Hematopoietic multipotent progenitor cell treated with erythropoietin and hydrocortisone succinate and interleukin-3 and kit ligand, for 6 days (in vitro differentiated cells): ENCODE measurements around the gene LIM2.

ENCODE experiments used
- DNase-seq: peaks from one replicate; pipeline ENCODE4 v3.0.0-alpha.2; 2015

The LIM2 gene

DNA sequence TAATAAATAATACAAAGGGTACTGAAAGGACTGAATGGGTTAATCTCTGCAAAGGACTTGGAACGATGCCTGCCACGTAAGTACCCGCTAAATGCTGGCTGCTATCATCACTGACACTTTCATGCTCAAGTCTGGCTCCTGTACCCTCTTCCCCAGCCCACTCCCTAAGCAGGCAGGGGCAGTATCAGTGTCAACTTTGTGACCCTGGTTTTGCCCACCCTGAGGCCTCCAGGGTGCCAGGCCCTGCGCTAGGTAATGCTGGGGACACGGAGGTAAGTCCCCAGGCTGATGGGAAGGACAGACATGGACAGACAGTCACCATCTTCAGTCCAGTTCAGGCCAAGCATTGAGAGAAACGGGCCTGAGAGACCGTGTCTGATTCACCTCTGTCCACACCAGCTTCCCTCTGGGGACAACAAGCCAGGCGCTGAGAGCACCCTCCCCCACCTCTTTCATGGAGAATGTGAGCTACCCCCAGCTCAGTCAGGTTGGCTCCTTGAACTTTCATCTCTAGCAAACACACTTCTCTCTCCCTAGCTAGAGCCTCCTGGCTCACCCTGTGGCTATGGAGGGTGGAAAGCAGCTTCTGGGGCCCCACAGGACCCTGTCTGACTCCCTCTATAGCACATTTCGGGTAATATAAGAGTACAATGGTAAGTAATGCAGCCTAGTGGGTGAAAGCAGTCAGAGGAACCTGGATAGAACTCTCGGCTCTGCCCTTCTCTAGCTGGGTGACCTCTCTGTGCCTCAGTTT lies 22.4 kb downstream of the LIM2 start:
- DNase-seq, result peak; percentile 61

DNA sequence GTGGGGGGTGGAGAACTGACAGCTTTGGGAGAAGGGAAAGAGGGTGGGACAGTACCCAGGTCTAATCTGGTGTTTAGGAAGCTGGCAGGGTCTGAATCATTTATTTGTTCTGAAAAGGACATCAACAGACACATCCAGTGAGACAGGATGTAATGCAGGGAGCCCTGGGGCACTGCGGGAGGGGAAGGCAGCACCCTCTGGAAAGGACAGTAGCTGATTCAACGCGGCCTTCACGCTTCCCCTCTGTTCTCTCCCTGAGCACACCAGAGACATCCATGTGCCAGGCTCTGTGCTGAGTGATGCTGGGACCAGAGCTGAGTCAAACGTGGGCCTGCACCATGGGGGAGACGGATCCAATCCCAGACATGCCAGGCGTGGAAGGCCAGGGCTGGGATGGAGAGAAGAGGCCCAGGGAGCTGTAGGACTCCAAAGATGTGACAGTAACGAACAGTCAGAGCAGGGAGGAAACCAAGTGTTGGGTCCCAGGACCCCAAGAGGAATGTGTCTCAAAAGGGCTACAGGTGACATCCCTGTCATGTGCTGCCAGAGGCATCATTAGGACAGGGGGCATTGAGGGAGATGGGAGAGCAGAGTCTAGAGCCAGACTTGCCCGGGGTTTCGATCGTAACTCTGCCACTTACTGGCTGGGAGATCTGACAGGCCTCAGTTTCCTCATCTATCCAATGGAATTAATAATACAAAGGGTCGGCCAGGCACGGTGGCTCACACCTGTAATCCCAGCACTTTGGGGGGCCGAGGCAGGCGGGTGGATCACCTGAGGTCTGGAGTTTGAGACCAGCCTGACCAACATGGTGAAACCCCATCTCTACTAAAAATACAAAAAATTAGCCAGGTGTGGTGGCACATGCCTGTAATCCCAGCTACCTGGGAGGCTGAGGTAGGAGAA lies 23.3 kb downstream of the LIM2 start:
- no peak for DNase-seq

- no peak for DNase-seq
Measured at GRCh38 chr19:51361239-51361638, 26.5 kb downstream of the LIM2 start.

DNA sequence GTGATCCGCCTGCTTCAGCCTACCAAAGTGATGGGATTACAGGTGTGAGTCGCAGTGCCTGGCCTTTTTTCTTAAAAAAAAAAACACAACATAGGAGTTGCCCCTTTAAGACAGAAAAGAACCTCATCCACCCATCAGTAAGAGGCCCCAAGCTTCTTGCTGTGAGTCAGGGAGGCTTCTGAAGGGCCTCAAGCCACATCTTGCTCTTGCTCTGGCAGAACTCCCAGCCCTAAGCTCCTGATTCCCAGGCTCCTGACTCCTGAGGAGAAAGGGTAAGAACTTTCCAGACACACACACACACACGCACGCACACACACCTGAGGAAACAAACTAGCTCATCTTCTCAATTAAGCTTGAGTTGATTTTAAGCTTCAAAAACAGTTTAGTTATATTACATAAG lies 28.5 kb downstream of the LIM2 start:
- no peak for DNase-seq

- no peak for DNase-seq
Measured at GRCh38 chr19:51357952-51358351, 29.8 kb downstream of the LIM2 start.

DNA sequence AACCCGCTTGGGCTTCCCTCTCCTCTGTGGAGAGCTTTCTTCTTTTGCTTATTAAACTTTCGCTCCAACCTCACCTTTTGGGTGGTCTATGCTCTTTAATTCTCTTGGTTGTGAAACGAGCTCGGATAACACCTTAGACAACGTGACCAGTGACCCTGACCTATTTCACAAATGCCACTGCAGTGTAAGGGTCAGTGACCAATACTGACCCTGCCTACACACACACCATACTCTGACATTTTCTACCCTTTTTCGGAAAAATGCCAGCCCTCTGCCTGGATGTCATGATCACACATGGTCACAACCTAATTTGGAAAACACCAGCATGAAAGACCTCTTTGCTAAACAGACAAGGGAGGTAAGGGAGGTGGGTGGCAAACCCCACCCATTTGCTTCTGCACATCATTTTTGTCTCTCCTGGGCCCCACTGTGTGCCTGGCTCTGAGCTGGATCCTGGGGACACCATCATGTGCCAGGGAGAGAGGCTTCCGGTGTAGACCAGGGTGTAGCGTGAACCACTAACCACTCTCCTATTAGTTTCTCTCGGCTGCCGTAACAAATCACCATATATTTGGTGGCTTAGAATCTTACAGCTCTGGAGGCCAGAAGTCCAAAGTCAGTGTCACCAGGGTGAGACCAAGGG lies 31.5 kb downstream of the LIM2 start:
- no peak for DNase-seq

GRCh38 chr19:51354742-51355148 lies 33.0 kb downstream of the LIM2 start:
- peak; percentile 45 for DNase-seq

- DNase-seq, result no peak
Measured at GRCh38 chr19:51354103-51354741, 33.6 kb downstream of the LIM2 start.

GRCh38 chr19:51352783-51353360 lies 34.9 kb downstream of the LIM2 start:
- DNase-seq, result no peak

DNA sequence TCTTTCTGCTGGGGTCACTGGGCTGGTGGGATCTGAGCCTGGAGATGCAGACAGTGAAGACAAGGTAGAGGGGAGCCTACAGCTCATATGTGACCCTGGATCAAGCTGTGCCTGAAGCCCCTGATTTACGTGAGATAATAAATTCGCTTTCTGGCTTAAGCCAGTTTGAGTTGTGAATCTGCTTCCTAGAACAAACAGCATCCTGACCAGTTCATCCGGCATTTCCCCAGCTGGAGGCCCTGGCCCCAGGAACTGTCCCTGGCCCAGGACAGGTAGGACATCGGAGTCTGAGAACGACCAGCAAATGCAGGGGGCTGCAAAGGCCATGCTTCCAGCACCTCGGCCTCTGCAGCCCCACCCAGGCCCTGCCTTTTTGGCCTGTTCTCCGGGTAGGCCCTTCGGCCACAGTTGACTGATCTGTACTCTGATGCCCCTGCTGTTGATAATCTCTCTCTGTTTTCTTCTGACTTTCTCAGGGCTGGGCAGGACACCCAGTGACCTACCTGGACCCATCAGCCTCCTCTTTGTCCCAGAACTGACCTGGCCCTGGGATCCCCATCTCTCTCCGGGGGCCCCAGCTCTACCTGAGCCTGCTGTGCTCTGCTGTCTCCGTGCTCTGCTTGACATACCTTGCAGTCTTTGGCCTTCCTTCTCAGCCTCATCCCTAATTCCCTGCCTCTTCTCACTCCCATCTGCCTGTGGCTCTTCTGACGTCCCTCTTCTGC lies 36.3 kb downstream of the LIM2 start:
- DNase-seq, result no peak

GRCh38 chr19:51347209-51347928 lies 40.4 kb downstream of the LIM2 start:
- DNase-seq, result no peak

GRCh38 chr19:51346742-51347141 lies 41.0 kb downstream of the LIM2 start:
- no peak for DNase-seq

GRCh38 chr19:51345076-51345620 lies 42.6 kb downstream of the LIM2 start:
- DNase-seq, result no peak

GRCh38 chr19:51342631-51343569 lies 44.9 kb downstream of the LIM2 start:
- DNase-seq, result no peak

GRCh38 chr19:51341976-51342580 lies 45.7 kb downstream of the LIM2 start, which contains the start of gene VSIG10L:
VSIG10L (minus strand) TSS chr19:51342139; CDS start chr19:51342124, 15 bp downstream.
- DNase-seq, result no peak

DNA sequence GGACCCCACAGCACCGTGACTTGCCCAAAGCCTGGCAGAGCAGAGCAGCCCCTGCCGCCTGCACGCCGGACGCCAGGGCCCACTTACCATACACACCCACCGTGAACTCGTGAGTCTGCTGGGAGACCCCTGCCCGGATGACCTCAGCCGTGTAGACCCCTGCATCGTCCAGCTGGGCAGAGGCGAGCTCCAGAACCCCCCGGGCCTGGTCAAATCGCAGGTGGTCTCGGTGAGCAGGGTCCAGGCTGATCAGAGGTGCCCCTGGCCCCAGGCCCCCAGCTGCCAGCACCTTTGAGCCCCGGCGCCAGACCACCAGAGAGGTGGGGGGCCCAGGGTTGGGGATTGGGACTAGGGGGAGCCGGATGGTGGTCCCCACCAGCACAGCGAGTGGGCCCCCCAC lies 46.7 kb downstream of the LIM2 start:
- DNase-seq, result no peak

DNA sequence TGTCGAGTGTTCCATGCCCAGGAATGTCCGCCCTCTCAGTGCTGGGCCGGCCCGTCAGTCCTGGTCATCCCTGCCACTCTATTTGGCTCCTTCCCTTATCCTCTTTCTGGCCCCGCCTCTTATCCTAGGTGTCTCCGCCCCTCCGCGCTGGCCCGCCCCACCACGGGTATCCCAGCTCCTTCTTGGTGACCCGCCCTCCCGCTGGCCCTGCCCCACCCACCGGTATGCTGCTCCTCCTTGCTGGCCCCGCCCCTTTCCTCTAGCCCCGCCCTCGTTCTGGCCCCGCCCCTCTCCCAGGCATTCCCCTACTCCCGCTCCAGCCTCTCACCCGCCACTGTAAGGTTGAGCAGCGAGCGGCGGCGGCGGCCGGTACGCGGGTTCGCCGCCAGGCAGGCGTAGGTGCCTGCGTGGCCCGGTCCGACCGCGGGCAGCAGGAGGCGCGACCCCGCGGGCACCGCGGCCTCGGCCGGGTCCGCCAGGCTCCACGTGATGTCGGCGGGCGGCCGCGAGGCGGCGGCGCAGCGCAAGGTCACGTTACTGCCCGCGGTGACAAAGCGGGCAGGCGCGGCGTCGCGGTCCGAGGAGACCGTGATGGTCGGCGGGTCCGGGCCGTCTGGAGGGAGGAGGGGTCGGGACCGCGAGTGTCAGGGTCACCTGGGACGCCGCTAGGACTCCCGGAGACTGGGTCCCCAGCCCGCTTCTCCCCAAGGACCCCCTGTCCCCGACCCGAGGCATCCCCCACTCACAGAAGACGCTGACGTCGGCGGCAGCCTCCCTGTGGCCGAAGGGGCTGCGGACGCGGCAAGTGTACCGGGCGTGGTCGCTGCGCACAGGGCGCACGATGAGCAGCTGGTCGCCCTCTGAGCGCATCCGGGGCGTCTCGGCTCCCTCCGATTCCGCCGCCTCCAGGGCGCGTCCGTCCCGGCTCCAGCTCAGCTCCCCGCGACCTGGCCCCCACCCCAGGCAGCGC lies 47.8 kb downstream of the LIM2 start:
- DNase-seq, result peak; percentile 98

- no peak for DNase-seq
Measured at GRCh38 chr19:51339313-51339686, 48.5 kb downstream of the LIM2 start.
